ENCODE measurements around the gene KRTAP10-8.
A peak's percentile ranks its signal among the peaks of the same experiment; 100 is the strongest.
"Not testable (repeated sequence)": the region's sequence is repeated elsewhere in the genome, so short reads cannot be mapped to it uniquely, and the experiment has no call there.

KRTAP10-8 gene

DNA sequence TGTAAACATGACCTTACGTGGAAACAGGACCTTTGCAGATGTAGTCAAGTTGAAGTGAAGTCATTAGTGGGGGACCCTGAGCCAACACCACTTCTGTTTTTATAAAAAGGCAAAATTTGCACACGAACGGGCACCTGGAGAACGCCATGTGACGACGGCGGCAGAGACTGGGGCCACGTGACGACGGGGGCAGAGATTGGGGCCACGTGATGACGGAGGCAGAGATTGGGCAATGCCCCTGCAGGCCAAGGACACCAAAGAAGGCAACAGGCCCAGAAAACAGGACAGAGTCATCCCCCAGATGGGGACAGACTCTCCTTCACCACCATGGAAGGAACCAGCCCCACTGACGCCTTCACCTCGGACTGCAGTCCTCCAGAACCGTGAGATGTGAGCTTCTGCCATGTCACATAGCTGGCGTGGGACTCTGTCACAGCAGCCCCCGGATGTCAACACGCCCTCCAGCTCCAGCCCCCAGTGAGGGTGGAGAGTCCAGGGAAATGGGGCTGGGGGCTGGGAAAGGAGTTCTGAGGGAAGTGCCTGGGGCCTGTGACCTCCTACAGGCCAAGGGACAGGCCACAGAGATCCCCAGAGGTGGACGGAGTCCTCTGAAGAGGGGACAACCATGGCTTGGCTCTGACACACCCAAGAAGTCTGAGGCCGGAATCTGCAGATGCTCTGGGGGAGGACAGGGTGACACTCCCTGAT lies 38.5 kb downstream of the KRTAP10-8 start:
- Mint-ChIP-seq H3K4me1 (ENCODE audit: low read depth) (peaks cover 19% of the 10 kb centered on the region), H3K4me3 (no peak overlapping the region), H3K27ac (no peak overlapping the region), H3K27me3 (no peaks in the 10 kb centered on the region), H3K9me3 (peaks cover 8% of the 10 kb centered on the region), H3K36me3 (ENCODE audit: low read depth) (no peaks in the 10 kb centered on the region)
- no peak for DNase-seq

GRCh38 chr21:44650973-44651675 lies 39.2 kb downstream of the KRTAP10-8 start:
- H3K4me3 Mint-ChIP-seq = no peak overlapping the region
- H3K36me3 Mint-ChIP-seq (ENCODE audit: low read depth) = peaks cover 3% of the 10 kb centered on the region
- H3K27ac Mint-ChIP-seq = no peak overlapping the region
- no peak for DNase-seq
- peaks cover 24% of the 10 kb centered on the region for H3K4me1 Mint-ChIP-seq (ENCODE audit: low read depth)
- H3K9me3 Mint-ChIP-seq = peaks cover 9% of the 10 kb centered on the region
- no peaks in the 10 kb centered on the region for H3K27me3 Mint-ChIP-seq

GRCh38 chr21:44653123-44653522 lies 41.2 kb downstream of the KRTAP10-8 start:
- no peak overlapping the region for H3K27ac Mint-ChIP-seq
- no peak overlapping the region for H3K4me3 Mint-ChIP-seq
- peaks cover 11% of the 10 kb centered on the region for H3K36me3 Mint-ChIP-seq (ENCODE audit: low read depth)
- no peaks in the 10 kb centered on the region for H3K27me3 Mint-ChIP-seq
- H3K4me1 Mint-ChIP-seq (ENCODE audit: low read depth) = peaks cover 41% of the 10 kb centered on the region
- H3K9me3 Mint-ChIP-seq = peaks cover 25% of the 10 kb centered on the region
- no peak for DNase-seq

GRCh38 chr21:44653656-44654575 lies 42.0 kb downstream of the KRTAP10-8 start:
- H3K4me3 Mint-ChIP-seq = no peak overlapping the region
- H3K9me3 Mint-ChIP-seq = peaks cover 26% of the 10 kb centered on the region
- H3K27ac Mint-ChIP-seq = no peak overlapping the region
- H3K4me1 Mint-ChIP-seq (ENCODE audit: low read depth) = peaks cover 49% of the 10 kb centered on the region
- H3K36me3 Mint-ChIP-seq (ENCODE audit: low read depth) = peaks cover 11% of the 10 kb centered on the region
- no peaks in the 10 kb centered on the region for H3K27me3 Mint-ChIP-seq
- peak; percentile 49 for DNase-seq

DNA sequence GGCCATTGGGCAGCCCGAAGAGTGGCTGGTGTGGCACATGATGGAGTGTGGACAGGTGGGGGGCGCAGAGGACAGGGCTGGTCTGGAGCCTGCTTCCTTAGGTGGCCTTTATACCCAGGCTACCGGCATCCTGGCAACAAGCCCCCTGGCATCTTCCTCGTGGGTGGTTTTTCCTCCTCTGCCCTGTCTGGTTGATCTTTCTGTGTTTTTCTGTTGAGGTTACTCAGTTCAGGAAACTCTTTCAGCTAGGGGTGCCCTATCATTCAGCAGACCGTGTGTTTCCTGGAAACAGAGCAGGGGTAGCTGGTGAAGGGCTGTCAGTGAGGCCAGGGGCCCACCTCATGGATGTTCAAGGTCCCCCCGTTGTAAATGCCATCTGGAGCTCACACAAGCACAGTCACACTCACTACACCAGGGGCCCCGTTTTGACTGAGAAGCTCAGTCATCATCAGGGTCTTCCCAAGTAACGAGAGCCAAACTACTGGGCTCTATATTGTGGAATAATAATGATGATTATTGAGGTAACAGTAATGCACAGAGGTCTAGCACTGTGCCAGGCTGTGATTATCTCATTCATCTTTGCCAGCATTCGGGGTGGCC lies 42.8 kb downstream of the KRTAP10-8 start, which contains the start of gene KRTAP12-4:
KRTAP12-4 (minus strand) TSS at position 84 of the 600 bp plus-strand sequence; CDS start at position 39, 45 bp downstream.
- Mint-ChIP-seq H3K4me1 (ENCODE audit: low read depth) (peaks cover 54% of the 10 kb centered on the region), H3K27me3 (no peaks in the 10 kb centered on the region), H3K9me3 (peaks cover 26% of the 10 kb centered on the region), H3K4me3 (no peak within 1 kb of the TSS), H3K27ac (no peak within 1 kb of the TSS), H3K36me3 (ENCODE audit: low read depth) (peaks cover 11% of the 10 kb centered on the region)
- no peak for DNase-seq

GRCh38 chr21:44656868-44657267 lies 45.0 kb downstream of the KRTAP10-8 start:
- Mint-ChIP-seq H3K4me1 (ENCODE audit: low read depth) (peaks cover 56% of the 10 kb centered on the region), H3K9me3 (peaks cover 30% of the 10 kb centered on the region), H3K36me3 (ENCODE audit: low read depth) (peaks cover 11% of the 10 kb centered on the region), H3K27ac (no peak overlapping the region), H3K27me3 (no peaks in the 10 kb centered on the region), H3K4me3 (no peak overlapping the region)
- DNase-seq = no peak

GRCh38 chr21:44657635-44658540 lies 46.0 kb downstream of the KRTAP10-8 start, which contains the start of gene KRTAP12-3:
Gene KRTAP12-3 (plus strand): TSS chr21:44657932. CDS start chr21:44657980, 48 bp downstream.
- Mint-ChIP-seq H3K27ac (peak within 1 kb of the TSS; percentile 78), H3K4me1 (ENCODE audit: low read depth) (peaks cover 56% of the 10 kb centered on the region), H3K4me3 (peak within 1 kb of the TSS; percentile 49), H3K36me3 (ENCODE audit: low read depth) (peaks cover 11% of the 10 kb centered on the region), H3K9me3 (peaks cover 34% of the 10 kb centered on the region), H3K27me3 (no peaks in the 10 kb centered on the region)
- no peak for DNase-seq

DNA sequence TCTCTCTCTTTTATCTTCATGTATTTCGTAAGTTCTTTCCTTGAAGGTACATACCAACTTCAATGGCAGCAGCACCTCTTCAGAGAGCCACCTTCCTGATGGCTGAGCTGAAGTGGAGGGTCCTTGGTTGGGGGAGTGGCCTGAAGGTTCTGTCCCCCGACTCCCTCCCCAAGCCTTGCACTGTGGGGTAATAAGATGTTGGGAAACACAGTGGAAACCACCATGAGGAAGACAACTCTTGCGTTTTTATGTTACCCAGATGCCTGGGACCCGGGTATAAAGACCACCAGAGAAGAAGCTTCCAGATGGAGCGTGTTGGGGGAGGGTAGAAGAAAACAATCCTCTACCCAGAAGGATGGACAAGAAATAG lies 46.6 kb downstream of the KRTAP10-8 start:
- no peak for DNase-seq
- Mint-ChIP-seq H3K4me1 (ENCODE audit: low read depth) (peaks cover 54% of the 10 kb centered on the region), H3K36me3 (ENCODE audit: low read depth) (peaks cover 11% of the 10 kb centered on the region), H3K9me3 (peaks cover 32% of the 10 kb centered on the region), H3K4me3 (no peak overlapping the region), H3K27me3 (no peaks in the 10 kb centered on the region), H3K27ac (peak overlapping the region; percentile 78)

GRCh38 chr21:44658913-44659595 lies 47.2 kb downstream of the KRTAP10-8 start:
- no peak overlapping the region for H3K4me3 Mint-ChIP-seq
- DNase-seq = no peak
- H3K4me1 Mint-ChIP-seq (ENCODE audit: low read depth) = peaks cover 49% of the 10 kb centered on the region
- H3K36me3 Mint-ChIP-seq (ENCODE audit: low read depth) = peaks cover 11% of the 10 kb centered on the region
- peaks cover 32% of the 10 kb centered on the region for H3K9me3 Mint-ChIP-seq
- H3K27me3 Mint-ChIP-seq = no peaks in the 10 kb centered on the region
- peak overlapping the region; percentile 78 for H3K27ac Mint-ChIP-seq

DNA sequence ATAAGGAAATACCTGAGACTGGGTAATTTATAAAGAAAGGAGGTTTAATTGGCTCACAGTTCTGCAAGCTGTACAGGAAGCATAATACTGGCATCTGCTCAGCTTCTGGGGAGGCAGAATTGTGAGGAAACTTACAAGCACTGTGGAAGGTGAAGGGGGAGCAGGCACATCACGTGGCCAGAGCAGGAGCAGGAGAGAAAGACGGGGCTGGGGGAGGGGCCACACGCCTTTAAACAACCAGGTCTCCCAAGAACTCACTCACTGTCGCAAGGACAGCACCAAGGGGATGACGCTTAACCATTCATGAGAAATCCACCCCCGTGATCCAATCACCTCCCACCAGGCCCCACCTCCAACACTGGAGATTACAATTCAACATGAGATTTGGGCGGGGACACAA lies 49.7 kb downstream of the KRTAP10-8 start:
- H3K4me3 Mint-ChIP-seq; DNase-seq; H3K27me3 Mint-ChIP-seq; H3K27ac Mint-ChIP-seq; H3K36me3 Mint-ChIP-seq (ENCODE audit: low read depth): not testable (repeated sequence)
- Mint-ChIP-seq H3K4me1 (ENCODE audit: low read depth) (peaks cover 30% of the 10 kb centered on the region), H3K9me3 (peaks cover 21% of the 10 kb centered on the region)
